BE2C (cell line): ENCODE results near the gene CACNG7.

Experiments
- DNase-seq: peaks from one replicate; pipeline ENCODE4 v3.0.0-alpha.2; 2020
- H3K27me3 ChIP-seq: fragments of 250-450 bp; sonication (Bioruptor Pico); 2 replicates; pipeline ENCODE4 v1.5.1; 2020; ENCODE audit warnings: mild to moderate bottlenecking
- H3K36me3 ChIP-seq: fragments of 250-450 bp; sonication (Bioruptor Pico); 2 replicates; pipeline ENCODE4 v1.5.1; 2020; ENCODE audit warnings: mild to moderate bottlenecking
- H3K4me1 ChIP-seq: fragments of 250-450 bp; sonication (Bioruptor Pico); 2 replicates; pipeline ENCODE4 v1.5.1; 2020
- H3K4me3 ChIP-seq: 2 replicates; pipeline ENCODE4 v1.5.1; 2011; ENCODE audit warnings: low read depth, low read length
- H3K9me3 ChIP-seq: fragments of 250-450 bp; sonication (Bioruptor Pico); 2 replicates; pipeline ENCODE4 v1.5.1; 2020
- CTCF ChIP-seq: IDR thresholded peaks from 2 replicates; pipeline ENCODE4 v1.5.1; 2012; ENCODE audit warnings: mild to moderate bottlenecking, low read depth, low read length

Gene CACNG7

GRCh38 chr19:53876651-53877224 lies 32.3 kb upstream of the CACNG7 start:
- no peak for DNase-seq
- no peak for TF ChIP-seq CTCF
- Histone ChIP-seq H3K9me3 (no peaks in the 10 kb centered on the region), H3K27me3 (peaks cover 8% of the 10 kb centered on the region), H3K4me1 (no peaks in the 10 kb centered on the region), H3K4me3 (no peak overlapping the region), H3K36me3 (peaks cover 11% of the 10 kb centered on the region; the same call in 1 of the 2 replicates)

GRCh38 chr19:53877361-53877766 lies 31.7 kb upstream of the CACNG7 start:
- peaks cover 15% of the 10 kb centered on the region for H3K27me3 ChIP-seq
- H3K4me1 ChIP-seq: no peaks in the 10 kb centered on the region
- H3K4me3 ChIP-seq: no peak overlapping the region
- TF ChIP-seq CTCF: no peak
- peaks cover 11% of the 10 kb centered on the region; the same call in 1 of the 2 replicates for H3K36me3 ChIP-seq
- DNase-seq: no peak
- H3K9me3 ChIP-seq: no peaks in the 10 kb centered on the region

GRCh38 chr19:53878776-53879139 lies 30.3 kb upstream of the CACNG7 start:
- no peak for TF ChIP-seq CTCF
- no peaks in the 10 kb centered on the region for H3K4me1 ChIP-seq
- peaks cover 26% of the 10 kb centered on the region for H3K27me3 ChIP-seq
- no peaks in the 10 kb centered on the region for H3K9me3 ChIP-seq
- H3K4me3 ChIP-seq: peak overlapping the region; percentile 79
- no peak for DNase-seq
- H3K36me3 ChIP-seq: peaks cover 7% of the 10 kb centered on the region; the same call in 1 of the 2 replicates

- Histone ChIP-seq H3K4me1 (no peaks in the 10 kb centered on the region), H3K36me3 (peaks cover under 1% of the 10 kb centered on the region; the same call in 1 of the 2 replicates), H3K4me3 (peak overlapping the region; percentile 79), H3K27me3 (peaks cover 33% of the 10 kb centered on the region), H3K9me3 (no peaks in the 10 kb centered on the region)
- peak; percentile 98 for DNase-seq
- TF ChIP-seq CTCF: no peak
Observed at GRCh38 chr19:53879140-53880081, 29.7 kb upstream of the CACNG7 start.

GRCh38 chr19:53880711-53881481 lies 28.2 kb upstream of the CACNG7 start:
- Histone ChIP-seq H3K27me3 (peaks cover 46% of the 10 kb centered on the region), H3K9me3 (no peaks in the 10 kb centered on the region), H3K36me3 (no peaks in the 10 kb centered on the region), H3K4me1 (no peaks in the 10 kb centered on the region), H3K4me3 (peak overlapping the region; percentile 46)
- no peak for TF ChIP-seq CTCF
- no peak for DNase-seq
